Measurements from ENCODE around the gene MMS19.

MMS19 gene

GRCh38 chr10:97517096-97517750, 19.0 kb upstream of the MMS19 start:
- Histone ChIP-seq H3K4me3 (ENCODE audit: low read depth, low read length) (no peak overlapping the region), H3K27ac (no peak overlapping the region), H3K36me3 (replicated peaks) (no peaks in the 10 kb centered on the region), H3K27me3 (replicated peaks) (no peaks in the 10 kb centered on the region)
- in situ Hi-C loops (cut with HindIII; ENCODE audit: low pct_ligation_motif_present, low sequenced_read_pairs) = no loop called here
- no peak for DNase-seq
- no peak for TF ChIP-seq CTCF (IDR thresholded peaks at IDR 0.05; ENCODE audit: low read depth, low read length, missing control alignments)

DNA sequence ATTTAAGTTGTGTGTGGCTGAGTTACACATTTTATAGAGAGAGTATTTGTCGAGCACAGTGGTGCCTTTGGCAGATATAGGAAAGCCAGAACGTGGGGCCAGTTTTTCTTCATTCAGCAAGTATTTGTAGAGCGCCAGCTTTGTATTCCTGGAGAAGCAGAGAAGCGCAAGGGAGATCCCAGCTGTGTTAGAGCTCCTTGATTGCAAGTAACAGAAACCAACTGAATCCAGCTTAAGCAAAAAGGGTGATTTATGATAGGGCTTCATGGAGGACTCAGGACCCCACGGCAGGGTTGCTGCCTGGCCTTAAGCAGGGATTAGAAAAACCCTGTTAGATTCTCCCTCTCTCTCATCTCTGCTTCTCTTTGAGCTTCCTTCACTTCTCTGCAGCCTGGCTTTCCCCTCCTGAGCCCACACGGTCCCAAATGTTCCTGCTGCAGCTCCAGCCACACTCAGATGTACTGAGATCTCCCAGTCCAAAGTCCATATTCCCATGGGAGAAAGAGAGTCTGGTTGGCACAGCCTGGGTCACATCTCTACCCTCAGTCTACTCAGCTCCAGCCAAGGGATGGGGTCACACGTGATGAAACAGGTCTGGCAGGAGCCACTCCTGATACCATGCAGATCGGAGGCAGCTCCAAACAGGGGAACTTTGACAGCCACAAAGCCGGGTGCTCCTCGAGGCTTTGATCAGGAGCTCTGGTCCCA, 17.2 kb upstream of the MMS19 start:
- Histone ChIP-seq H3K27ac (no peak overlapping the region), H3K27me3 (replicated peaks) (no peaks in the 10 kb centered on the region), H3K36me3 (replicated peaks) (no peaks in the 10 kb centered on the region), H3K4me3 (ENCODE audit: low read depth, low read length) (no peak overlapping the region)
- TF ChIP-seq CTCF (IDR thresholded peaks at IDR 0.05; ENCODE audit: low read depth, low read length, missing control alignments) = no peak
- DNase-seq = no peak
- in situ Hi-C loops (cut with HindIII; ENCODE audit: low pct_ligation_motif_present, low sequenced_read_pairs) = no loop called here

DNA sequence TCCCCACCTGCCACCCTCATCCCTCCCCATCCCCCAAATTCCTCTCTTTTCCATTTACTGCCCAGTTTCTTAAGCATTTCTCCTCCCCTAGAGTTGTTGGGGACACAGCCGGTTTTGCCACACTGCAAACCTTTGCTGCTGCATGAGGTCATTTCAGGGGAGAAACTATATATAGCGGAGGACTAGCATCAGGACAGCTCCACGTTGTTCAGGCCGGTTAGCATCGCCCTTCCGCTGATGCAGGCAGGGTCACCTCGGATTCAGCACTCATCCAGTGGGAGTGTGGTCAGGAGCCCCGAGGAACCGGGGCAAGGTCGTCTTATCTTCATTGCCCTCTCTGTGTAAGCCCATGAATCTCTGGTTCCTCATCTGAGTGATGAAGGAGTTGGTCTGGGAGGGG, 16.1 kb upstream of the MMS19 start:
- Histone ChIP-seq H3K4me3 (ENCODE audit: low read depth, low read length) (no peak overlapping the region), H3K27me3 (replicated peaks) (no peaks in the 10 kb centered on the region), H3K36me3 (replicated peaks) (no peaks in the 10 kb centered on the region), H3K27ac (no peak overlapping the region)
- DNase-seq = no peak
- in situ Hi-C loops (cut with HindIII; ENCODE audit: low pct_ligation_motif_present, low sequenced_read_pairs) = no loop called here
- TF ChIP-seq CTCF (IDR thresholded peaks at IDR 0.05; ENCODE audit: low read depth, low read length, missing control alignments) = no peak

GRCh38 chr10:97512993-97513392, 14.8 kb upstream of the MMS19 start:
- Histone ChIP-seq H3K4me3 (ENCODE audit: low read depth, low read length) (no peak overlapping the region), H3K36me3 (replicated peaks) (no peaks in the 10 kb centered on the region), H3K27ac (no peak overlapping the region), H3K27me3 (replicated peaks) (no peaks in the 10 kb centered on the region)
- no peak for DNase-seq
- TF ChIP-seq CTCF (IDR thresholded peaks at IDR 0.05; ENCODE audit: low read depth, low read length, missing control alignments) = no peak
- in situ Hi-C loops (cut with HindIII; ENCODE audit: low pct_ligation_motif_present, low sequenced_read_pairs) = no loop called here

DNA sequence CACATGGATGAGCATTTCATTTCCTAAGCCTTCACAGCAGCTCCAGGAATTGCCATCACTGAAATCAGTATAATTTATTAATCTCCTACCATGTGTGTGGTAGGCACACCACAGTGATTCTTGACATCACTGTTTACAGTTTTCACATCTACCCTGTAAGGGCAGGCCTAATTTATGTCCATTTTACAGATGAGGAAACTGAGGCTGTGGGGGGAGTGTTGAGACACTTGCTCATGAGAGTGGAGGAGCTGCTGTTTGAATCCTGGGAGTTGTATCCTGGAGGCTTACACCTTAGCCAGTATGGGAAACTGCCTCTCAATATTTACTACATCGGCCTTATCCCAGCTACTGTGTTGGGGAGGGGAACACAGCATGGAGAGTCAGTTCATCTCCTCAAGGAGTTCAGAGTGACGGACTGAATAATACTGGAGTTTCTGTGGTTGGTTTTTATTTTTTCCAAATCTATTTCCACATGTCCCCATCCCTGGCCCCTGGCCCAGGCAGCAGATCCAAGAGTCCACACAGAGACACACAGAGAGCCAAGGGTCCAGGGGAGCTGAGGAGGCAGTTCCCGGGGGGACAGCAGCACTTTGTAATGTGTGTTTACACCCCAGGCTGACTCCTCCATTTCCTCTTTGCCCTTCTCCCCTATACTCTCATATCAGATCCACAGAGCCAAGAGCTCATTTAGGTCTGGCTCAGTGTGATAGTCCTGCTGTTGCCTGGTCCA, 13.7 kb upstream of the MMS19 start:
- Histone ChIP-seq H3K27me3 (replicated peaks) (no peaks in the 10 kb centered on the region), H3K36me3 (replicated peaks) (no peaks in the 10 kb centered on the region), H3K4me3 (ENCODE audit: low read depth, low read length) (no peak overlapping the region), H3K27ac (no peak overlapping the region)
- TF ChIP-seq CTCF (IDR thresholded peaks at IDR 0.05; ENCODE audit: low read depth, low read length, missing control alignments) = no peak
- DNase-seq = no peak
- in situ Hi-C loops (cut with HindIII; ENCODE audit: low pct_ligation_motif_present, low sequenced_read_pairs) = no loop called here
